HepG2 (cell line): ENCODE measurements around the gene NKD2. TPM values are rescaled to one million over a fixed set of nuclear protein-coding genes. Genes with fewer than 3 reads are reported as not detected.
A peak's percentile ranks its signal among the peaks of the same experiment; 100 is the strongest.

ENCODE experiments used
- ATAC-seq: fragments of 200-7000 bp; cut with Tn5 transposase; 3 replicates; pipeline ENCODE4 v1.9.1; 2020; ENCODE audit warnings: mild to moderate bottlenecking, moderate library complexity
- BruUV-seq: library from RNA; stranded (reverse); fragments of 400-500 nt; replicated peaks from 2 replicates; lab custom pipeline; 2021; lab: Mats Ljungman, UMichigan
- CTCF ChIA-PET: fragments of 300-600 bp; formaldehyde crosslinking; extraction: SDS; loops from one replicate; lab custom pipeline; 2021; ENCODE audit warnings: low total read pairs, inconsistent platforms, low intra/inter-chr PET ratio; lab: Yijun Ruan, JAX
- POLR2A ChIA-PET: fragments of 350-600 bp; sonication (Branson Sonifier 250); formaldehyde crosslinking; loops from one replicate; lab custom pipeline; 2020; ENCODE audit warnings: antibody characterized with exemption, inconsistent platforms; lab: Yijun Ruan, JAX
- DNase-seq: peaks from one replicate; pipeline ENCODE4 v3.0.0-alpha.2; 2015; ENCODE audit warnings: low spot score
- FAIRE-seq: peaks from 3 replicates; lab custom pipeline; 2011; peaks lifted over from hg19 to GRCh38; lab: Jason Lieb, UNC
- H2AFZ ChIP-seq: one replicate; pipeline ENCODE4 v1.6.1; 2011; ENCODE audit warnings: low read length, inconsistent platforms
- H3K27ac ChIP-seq: fragments of 300-600 bp; 3 replicates; pipeline ENCODE4 v1.8.0; 2011; ENCODE audit warnings: mixed run types, mild to moderate bottlenecking, mixed read lengths, low read length, inconsistent platforms; ENCODE audit not compliant: insufficient read depth; ENCODE audit errors: extremely low read length
- H3K27me3 ChIP-seq, 2 experiments: fragments of 200-600 bp in 1 of 2; 2 replicates in 1 of 2; 3 replicates in 1 of 2; pipeline versions ENCODE4 v1.6.0 to v1.8.0; 2011; ENCODE audit warnings: low read length in 2 of 2, mild to moderate bottlenecking in 2 of 2, moderate library complexity in 2 of 2, inconsistent platforms in 1 of 2; ENCODE audit not compliant: insufficient read depth in 2 of 2, control insufficient read depth in 1 of 2
- H3K36me3 ChIP-seq, 2 experiments: fragments of 200-600 bp in 1 of 2; replicated peaks in 1 of 2; 2 replicates in 1 of 2; 3 replicates in 1 of 2; pipeline versions ENCODE4 v1.5.1 to v1.8.0; 2011; ENCODE audit warnings: low read length in 2 of 2, inconsistent platforms in 1 of 2; ENCODE audit not compliant: insufficient read depth in 2 of 2, control insufficient read depth in 1 of 2
- H3K4me1 ChIP-seq: 2 replicates; pipeline ENCODE4 v1.5.1; 2012; ENCODE audit warnings: low read length, inconsistent platforms; ENCODE audit not compliant: insufficient read depth
- H3K4me2 ChIP-seq: 2 replicates; pipeline ENCODE4 v1.6.0; 2011; ENCODE audit warnings: low read depth, low read length, inconsistent platforms
- H3K4me3 ChIP-seq, 3 experiments: fragments of 200-600 bp in 1 of 3; sonication (generic), shearing (Covaris generic) in 1 of 3; replicated peaks in 1 of 3; 2 replicates each; pipeline ENCODE4 v1.5.1; 2011 to 2016; ENCODE audit warnings: low read length in 3 of 3, inconsistent platforms in 2 of 3, low read depth in 2 of 3, mild to moderate bottlenecking in 2 of 3, control low read depth in 1 of 3, mixed read lengths in 1 of 3; ENCODE audit not compliant: insufficient read depth in 1 of 3
- H3K79me2 ChIP-seq: one replicate; pipeline ENCODE4 v1.6.1; 2011; ENCODE audit warnings: low read length, inconsistent platforms; ENCODE audit not compliant: insufficient read depth
- H3K9ac ChIP-seq: 2 replicates; pipeline ENCODE4 v1.6.0; 2011; ENCODE audit warnings: mild to moderate bottlenecking, low read depth, low read length, inconsistent platforms; ENCODE audit not compliant: insufficient read depth
- H3K9me3 ChIP-seq: 2 replicates; pipeline ENCODE4 v1.5.1; 2012; ENCODE audit warnings: mild to moderate bottlenecking, low read length
- H4K20me1 ChIP-seq: 2 replicates; pipeline ENCODE4 v1.6.0; 2011; ENCODE audit warnings: inconsistent platforms, mild to moderate bottlenecking, low read length, moderate library complexity; ENCODE audit not compliant: insufficient read depth
- AGO2 ChIP-seq: fragments of 200-400 bp; formaldehyde crosslinking; optimal IDR thresholded peaks from 2 replicates; pipeline ENCODE3; 2017; ENCODE audit warnings: mild to moderate bottlenecking, low read depth, low read length, moderate library complexity
- ARID5B ChIP-seq: IDR thresholded peaks from 2 replicates; pipeline ENCODE4 v1.4.0; 2020; ENCODE audit warnings: mild to moderate bottlenecking, missing genetic modification reagents
- WGBS: methylation state at CpG from one replicate; pipeline ENCODE4 v1.1.6; 2017; ENCODE audit warnings: low lambda C conversion rate; 5-methylcytosine and 5-hydroxymethylcytosine counted together
- in situ Hi-C: cut with HindIII; loops from 2 replicates; pipeline ENCODE4 v1.10.0; 2017; ENCODE audit warnings: low pct_unique_long_range_greater_than_20kb; ENCODE audit not compliant: extremely low pct_ligation_motif_present
- intact Hi-C: fragments of 100-400 bp; cut with micrococcal nuclease; formaldehyde crosslinking; loops from one replicate; pipeline ENCODE4 v1.10.0; 2022; ENCODE audit not compliant: unreplicated experiment
- polyA plus RNA-seq, 8 experiments: library from polyadenylated mRNA; depleted of rRNA in 3 of 8; stranded (reverse) in 7 of 8; unstranded in 1 of 8; fragments of >200 nt; fragmentation: Illumina TruSeq in 4 of 8; extraction: Trizol in 4 of 8; gene quantifications; 2 replicates each; pipeline versions ENCODE4 v1.2.1 to v1.2.3, GENCODE V29; 2011 to 2016; ENCODE audit warnings: low read depth in 4 of 8, missing spikeins in 1 of 8, mixed read lengths in 1 of 8; ENCODE audit not compliant: insufficient read depth in 1 of 8
- total RNA-seq, 5 experiments: library from RNA; depleted of rRNA; stranded (reverse); fragments of >200 nt; fragmentation: Illumina TruSeq; extraction: Trizol; gene quantifications; 2 replicates each; pipeline ENCODE4 v1.2.3, GENCODE V29; 2016; ENCODE audit warnings: low read depth in 1 of 5
- TF ChIP-seq, protein P1 (sequence below): sonication (generic); formaldehyde crosslinking; IDR thresholded peaks from 2 replicates; pipeline ENCODE4 v1.9.0; 2022; ENCODE audit warnings: missing genetic modification reagents, mild to moderate bottlenecking, borderline replicate concordance

Gene NKD2
- total and polyA plus RNA-seq, 2 of the 13 experiments (the other 11 are each of a cell fraction or from before 2014, with no cell fraction given), result 0.53 to 0.82 TPM

DNA sequence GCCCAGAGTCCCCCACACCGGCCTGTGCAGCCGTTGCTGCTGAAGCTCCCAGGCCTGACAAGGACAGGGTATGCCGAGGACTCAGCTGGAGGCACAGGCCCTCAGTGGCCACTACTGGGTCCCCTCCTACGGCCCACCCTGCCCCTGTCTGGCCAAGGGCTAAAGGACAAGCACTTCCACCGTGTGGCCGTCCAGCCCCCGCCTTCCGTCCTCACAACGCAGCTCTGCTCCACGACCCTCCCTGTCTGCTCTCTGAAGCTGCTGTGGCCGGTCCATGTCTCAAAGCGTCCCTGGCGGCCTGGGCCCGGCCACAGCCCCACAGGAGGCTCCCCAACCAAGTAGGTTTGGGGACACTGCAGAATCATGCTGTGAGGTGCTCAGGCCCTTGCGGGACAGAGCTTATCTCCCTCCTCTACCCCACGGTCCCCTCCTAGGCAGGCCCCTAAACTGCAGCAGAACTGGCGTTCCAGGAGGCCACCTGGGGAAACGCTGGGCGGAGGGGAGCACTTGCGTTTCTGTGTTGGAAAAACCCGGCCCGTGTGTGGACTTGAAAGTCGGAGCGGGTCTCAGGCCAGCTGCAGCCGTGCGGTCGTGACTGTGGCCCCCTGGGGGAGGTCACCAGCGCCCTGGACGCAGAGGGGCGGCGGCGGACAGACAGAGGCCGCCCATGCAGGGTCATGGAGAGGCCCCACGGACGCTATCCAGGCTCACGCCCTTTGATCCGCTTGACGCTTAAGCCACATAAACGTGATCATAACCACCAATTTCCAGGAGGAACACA, 45.6 kb downstream of the NKD2 start:
- no peaks in the 10 kb centered on the region for H3K9me3 ChIP-seq
- H3K9ac ChIP-seq, result no peak overlapping the region
- H3K36me3 ChIP-seq, result peaks cover 24 to 61% of the 10 kb centered on the region in 2 experiments
- H2AFZ ChIP-seq, result no peak overlapping the region
- FAIRE-seq (no peak), DNase-seq (no peak), ATAC-seq (no peak)
- no TSS peak for BruUV-seq
- in situ Hi-C loops, result no loop called here
- no peaks in the 10 kb centered on the region for H3K79me2 ChIP-seq
- no peak overlapping the region for H3K4me2 ChIP-seq
- no peaks in the 10 kb centered on the region for H3K27me3 ChIP-seq
- CTCF ChIA-PET, result no interaction called here
- H3K4me1 ChIP-seq, result no peaks in the 10 kb centered on the region
- intact Hi-C loops, result loop anchor here (10.0 kb wide), 1 partner anchor 91 kb away; no protein-coding TSS in a partner anchor
- H3K4me3 ChIP-seq, result no peak overlapping the region
- POLR2A ChIA-PET, result no interaction called here
- TF ChIP-seq AGO2 (peak; percentile 78), ARID5B (CRISPR knock-in tag) (no peak)
- TF ChIP-seq, protein P1, sequence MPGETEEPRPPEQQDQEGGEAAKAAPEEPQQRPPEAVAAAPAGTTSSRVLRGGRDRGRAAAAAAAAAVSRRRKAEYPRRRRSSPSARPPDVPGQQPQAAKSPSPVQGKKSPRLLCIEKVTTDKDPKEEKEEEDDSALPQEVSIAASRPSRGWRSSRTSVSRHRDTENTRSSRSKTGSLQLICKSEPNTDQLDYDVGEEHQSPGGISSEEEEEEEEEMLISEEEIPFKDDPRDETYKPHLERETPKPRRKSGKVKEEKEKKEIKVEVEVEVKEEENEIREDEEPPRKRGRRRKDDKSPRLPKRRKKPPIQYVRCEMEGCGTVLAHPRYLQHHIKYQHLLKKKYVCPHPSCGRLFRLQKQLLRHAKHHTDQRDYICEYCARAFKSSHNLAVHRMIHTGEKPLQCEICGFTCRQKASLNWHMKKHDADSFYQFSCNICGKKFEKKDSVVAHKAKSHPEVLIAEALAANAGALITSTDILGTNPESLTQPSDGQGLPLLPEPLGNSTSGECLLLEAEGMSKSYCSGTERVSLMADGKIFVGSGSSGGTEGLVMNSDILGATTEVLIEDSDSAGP, result no peak
- 94% methylated on average over 20 of the region's 39 CpGs for WGBS
- no peak overlapping the region for H3K27ac ChIP-seq
- H4K20me1 ChIP-seq, result no peaks in the 10 kb centered on the region
